ENCODE results near the gene CLNK.

GRCh38 chr4:10732235-10732913 is 47.8 kb upstream of the CLNK start:
- TF ChIP-seq, protein P1, sequence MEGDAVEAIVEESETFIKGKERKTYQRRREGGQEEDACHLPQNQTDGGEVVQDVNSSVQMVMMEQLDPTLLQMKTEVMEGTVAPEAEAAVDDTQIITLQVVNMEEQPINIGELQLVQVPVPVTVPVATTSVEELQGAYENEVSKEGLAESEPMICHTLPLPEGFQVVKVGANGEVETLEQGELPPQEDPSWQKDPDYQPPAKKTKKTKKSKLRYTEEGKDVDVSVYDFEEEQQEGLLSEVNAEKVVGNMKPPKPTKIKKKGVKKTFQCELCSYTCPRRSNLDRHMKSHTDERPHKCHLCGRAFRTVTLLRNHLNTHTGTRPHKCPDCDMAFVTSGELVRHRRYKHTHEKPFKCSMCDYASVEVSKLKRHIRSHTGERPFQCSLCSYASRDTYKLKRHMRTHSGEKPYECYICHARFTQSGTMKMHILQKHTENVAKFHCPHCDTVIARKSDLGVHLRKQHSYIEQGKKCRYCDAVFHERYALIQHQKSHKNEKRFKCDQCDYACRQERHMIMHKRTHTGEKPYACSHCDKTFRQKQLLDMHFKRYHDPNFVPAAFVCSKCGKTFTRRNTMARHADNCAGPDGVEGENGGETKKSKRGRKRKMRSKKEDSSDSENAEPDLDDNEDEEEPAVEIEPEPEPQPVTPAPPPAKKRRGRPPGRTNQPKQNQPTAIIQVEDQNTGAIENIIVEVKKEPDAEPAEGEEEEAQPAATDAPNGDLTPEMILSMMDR (IDR thresholded peaks at IDR 0.05) = no peak
- TF ChIP-seq POLR2A (IDR thresholded peaks at IDR 0.05) = no peak
